ENCODE measurements around the gene IL17RA. TPM values are rescaled to one million over a fixed set of nuclear protein-coding genes. Genes with fewer than 3 reads are reported as not detected.

IL17RA gene
- total and polyA plus RNA-seq, 2 experiments from 2014 or later: 3.3 to 4.7 TPM

DNA sequence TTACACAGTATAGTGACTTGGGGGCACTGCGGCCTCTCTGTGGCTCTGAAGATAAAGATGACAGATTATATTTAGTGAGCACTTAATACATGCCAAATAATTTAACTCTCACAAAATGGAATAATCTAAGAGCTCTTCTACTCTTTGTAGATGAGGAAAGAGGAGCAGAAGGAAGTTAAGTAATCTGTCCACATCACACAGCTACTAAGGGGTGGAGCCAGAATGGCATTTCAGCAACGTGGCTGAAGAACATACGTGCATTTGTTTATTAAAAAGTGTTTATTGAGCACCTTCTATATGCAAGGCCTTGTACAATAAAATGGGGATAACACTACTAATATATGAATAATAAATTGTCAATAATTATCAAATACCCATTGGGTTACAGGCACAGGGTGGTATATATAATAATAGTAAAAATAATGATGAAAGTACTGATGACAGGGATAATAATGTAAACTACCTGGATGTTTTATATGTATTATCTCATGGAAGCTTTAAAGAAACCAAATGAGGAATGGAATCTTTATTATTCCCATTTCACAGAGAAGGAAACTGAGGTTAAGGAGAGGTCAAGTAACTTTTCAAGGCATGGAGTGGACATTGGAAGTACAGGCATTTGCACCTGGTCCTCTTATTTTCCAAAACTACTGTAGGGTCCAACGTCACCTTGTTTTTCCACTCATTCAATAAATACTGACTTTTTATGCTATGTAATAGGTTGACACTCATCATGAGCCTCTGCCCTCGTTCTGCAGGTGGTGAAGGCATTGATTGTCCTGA, 38.0 kb upstream of the IL17RA start:
- no peaks in the 10 kb centered on the region for H3K27me3 ChIP-seq
- TF ChIP-seq, protein P1, sequence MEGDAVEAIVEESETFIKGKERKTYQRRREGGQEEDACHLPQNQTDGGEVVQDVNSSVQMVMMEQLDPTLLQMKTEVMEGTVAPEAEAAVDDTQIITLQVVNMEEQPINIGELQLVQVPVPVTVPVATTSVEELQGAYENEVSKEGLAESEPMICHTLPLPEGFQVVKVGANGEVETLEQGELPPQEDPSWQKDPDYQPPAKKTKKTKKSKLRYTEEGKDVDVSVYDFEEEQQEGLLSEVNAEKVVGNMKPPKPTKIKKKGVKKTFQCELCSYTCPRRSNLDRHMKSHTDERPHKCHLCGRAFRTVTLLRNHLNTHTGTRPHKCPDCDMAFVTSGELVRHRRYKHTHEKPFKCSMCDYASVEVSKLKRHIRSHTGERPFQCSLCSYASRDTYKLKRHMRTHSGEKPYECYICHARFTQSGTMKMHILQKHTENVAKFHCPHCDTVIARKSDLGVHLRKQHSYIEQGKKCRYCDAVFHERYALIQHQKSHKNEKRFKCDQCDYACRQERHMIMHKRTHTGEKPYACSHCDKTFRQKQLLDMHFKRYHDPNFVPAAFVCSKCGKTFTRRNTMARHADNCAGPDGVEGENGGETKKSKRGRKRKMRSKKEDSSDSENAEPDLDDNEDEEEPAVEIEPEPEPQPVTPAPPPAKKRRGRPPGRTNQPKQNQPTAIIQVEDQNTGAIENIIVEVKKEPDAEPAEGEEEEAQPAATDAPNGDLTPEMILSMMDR (IDR thresholded peaks at IDR 0.05; ENCODE audit: low read depth, low read length): no peak
- DNase-seq (ENCODE audit: low read depth in 1 of 2, low spot score in 1 of 2): no peak

DNA sequence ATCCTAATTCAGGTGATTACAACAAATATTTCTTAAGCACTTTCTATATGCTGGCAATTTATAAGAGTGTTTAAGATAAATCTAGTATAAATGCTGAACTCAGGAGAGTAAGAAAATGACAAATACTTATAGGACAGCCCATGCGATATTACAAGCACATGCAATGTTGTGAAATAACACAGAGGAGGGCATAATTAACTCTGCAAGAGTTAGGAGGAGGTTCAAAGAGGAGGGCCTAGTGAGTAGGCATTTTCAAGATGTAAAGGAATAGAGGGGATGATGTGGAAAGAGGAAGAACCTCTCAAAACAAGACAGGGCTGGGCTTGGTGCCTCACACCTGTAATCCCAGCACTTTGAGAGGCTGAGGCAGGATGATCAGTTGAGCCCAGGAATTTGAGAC, 37.1 kb upstream of the IL17RA start:
- DNase-seq (ENCODE audit: low read depth in 1 of 2, low spot score in 1 of 2): no peak
- TF ChIP-seq, protein P1 (IDR thresholded peaks at IDR 0.05; ENCODE audit: low read depth, low read length): no peak
- Histone ChIP-seq H3K36me3 (no peaks in the 10 kb centered on the region), H3K4me1 (ENCODE audit: low read depth) (no peaks in the 10 kb centered on the region), H3K27ac (no peak overlapping the region), H3K27me3 (no peaks in the 10 kb centered on the region), H3K9me3 (ENCODE audit: low read depth) (no peaks in the 10 kb centered on the region), H3K4me3 (no peak overlapping the region)

More for the DNA sequence above, 38.0 kb upstream of the IL17RA start:
- Histone ChIP-seq H3K36me3 (no peaks in the 10 kb centered on the region), H3K9me3 (ENCODE audit: low read depth) (no peaks in the 10 kb centered on the region), H3K27ac (no peak overlapping the region), H3K4me3 (no peak overlapping the region), H3K4me1 (ENCODE audit: low read depth) (no peaks in the 10 kb centered on the region)

GRCh38 chr22:17056058-17056457, 28.7 kb upstream of the IL17RA start:
- TF ChIP-seq, protein P1 (IDR thresholded peaks at IDR 0.05; ENCODE audit: low read depth, low read length): no peak
- no peak overlapping the region for H3K4me3 ChIP-seq
- no peaks in the 10 kb centered on the region for H3K9me3 ChIP-seq (ENCODE audit: low read depth)
- H3K4me1 ChIP-seq (ENCODE audit: low read depth): no peaks in the 10 kb centered on the region
- H3K27me3 ChIP-seq: peaks cover 24% of the 10 kb centered on the region
- H3K36me3 ChIP-seq: no peaks in the 10 kb centered on the region
- DNase-seq (ENCODE audit: low read depth in 1 of 2, low spot score in 1 of 2): no peak
- H3K27ac ChIP-seq: no peak overlapping the region

- Histone ChIP-seq H3K27ac (no peak overlapping the region), H3K4me3 (no peak overlapping the region), H3K4me1 (ENCODE audit: low read depth) (no peaks in the 10 kb centered on the region), H3K9me3 (ENCODE audit: low read depth) (no peaks in the 10 kb centered on the region), H3K36me3 (no peaks in the 10 kb centered on the region), H3K27me3 (peaks cover 29% of the 10 kb centered on the region)
- TF ChIP-seq, protein P1 (IDR thresholded peaks at IDR 0.05; ENCODE audit: low read depth, low read length): no peak
- no peak for DNase-seq (ENCODE audit: low read depth in 1 of 2, low spot score in 1 of 2)
Measured at GRCh38 chr22:17056807-17057206, 28.0 kb upstream of the IL17RA start.

DNA sequence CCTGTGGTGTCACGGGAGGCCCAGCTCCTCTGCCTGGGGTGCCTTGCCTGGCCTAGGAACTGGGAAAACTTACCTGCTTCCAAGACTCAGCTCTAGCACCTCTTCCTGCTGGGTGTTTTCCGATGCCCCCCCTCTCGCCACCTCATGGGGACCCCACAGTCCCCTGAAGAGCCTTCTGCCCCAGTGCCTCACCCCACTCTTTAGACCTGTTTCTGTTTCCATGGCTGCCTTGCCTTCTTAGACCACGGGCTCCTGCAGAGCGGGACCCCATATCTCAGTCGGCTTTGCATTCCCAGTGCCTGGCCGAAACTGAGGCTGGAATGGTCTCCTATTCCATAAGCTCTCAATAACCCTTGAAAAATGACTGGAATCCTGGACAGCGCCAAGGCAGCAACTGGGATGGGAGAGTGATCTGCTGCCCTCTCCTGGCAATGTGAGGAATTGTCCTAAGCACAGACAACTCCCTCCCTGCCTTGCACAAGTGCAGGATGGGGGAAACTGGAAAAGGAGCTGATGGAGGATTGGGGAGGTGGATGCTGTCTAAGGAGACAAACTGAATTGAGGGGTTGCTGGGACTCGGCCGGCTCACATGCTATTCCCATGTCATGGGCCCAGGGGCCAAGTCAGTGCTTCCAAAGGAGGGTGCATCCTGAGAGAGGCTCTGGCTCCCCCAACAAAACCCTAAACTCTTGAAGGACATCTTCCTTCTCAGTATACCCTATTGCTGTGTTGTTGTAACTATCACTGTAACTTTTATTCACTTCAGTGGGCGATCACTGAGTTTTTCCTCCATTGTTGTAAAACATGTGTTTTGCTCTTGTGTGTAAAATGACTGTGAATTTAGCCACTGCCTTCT, 26.6 kb upstream of the IL17RA start:
- Histone ChIP-seq H3K27ac (no peak overlapping the region), H3K27me3 (peaks cover 29% of the 10 kb centered on the region), H3K4me3 (no peak overlapping the region), H3K36me3 (no peaks in the 10 kb centered on the region), H3K9me3 (ENCODE audit: low read depth) (no peaks in the 10 kb centered on the region), H3K4me1 (ENCODE audit: low read depth) (peaks cover 1% of the 10 kb centered on the region)
- TF ChIP-seq, protein P1 (IDR thresholded peaks at IDR 0.05; ENCODE audit: low read depth, low read length): peak; percentile 98
- DNase-seq (ENCODE audit: low read depth in 1 of 2, low spot score in 1 of 2): peak; percentile 80 to 85
